GM13977 (cell line): ENCODE results near the gene CAMKMT.

ENCODE experiments used
- DNase-seq: peaks from one replicate; pipeline ENCODE4 v3.0.0; 2012; ENCODE audit warnings: low spot score
- in situ Hi-C: fragments of 300-500 bp; cut with MboI; formaldehyde crosslinking; loops from one replicate; pipeline ENCODE4 v1.12.0; 2022; ENCODE audit warnings: low sequenced_read_pairs, low pct_unique_long_range_greater_than_20kb, mixed read lengths, inconsistent platforms; ENCODE audit not compliant: unreplicated experiment
- TF ChIP-seq, protein P1 (sequence below): IDR thresholded peaks from 2 replicates; pipeline ENCODE4 v1.5.1; 2012; ENCODE audit warnings: mild to moderate bottlenecking, control low read depth; ENCODE audit not compliant: insufficient read depth; ENCODE audit errors: extremely low read depth, missing control alignments

The CAMKMT gene

DNA sequence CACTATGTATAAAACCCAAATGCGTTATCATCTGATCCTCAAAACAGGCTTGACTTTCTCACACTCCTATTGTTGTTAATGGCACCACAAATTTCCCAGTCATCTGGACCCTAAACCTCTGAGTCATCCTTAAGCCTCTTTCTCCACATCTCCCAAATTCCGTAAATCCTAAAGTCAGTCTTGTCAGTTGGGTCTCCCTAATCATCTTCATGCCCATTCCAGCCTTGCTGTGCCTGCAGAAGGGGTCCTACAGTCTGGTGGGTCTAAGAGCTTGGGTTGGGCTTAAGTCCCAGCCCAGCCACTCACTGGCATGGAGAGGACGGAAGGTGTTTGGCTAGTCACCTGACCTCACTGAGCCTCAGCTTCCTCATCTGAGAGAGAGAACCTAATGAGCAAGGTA, 314.6 kb downstream of the CAMKMT start:
- in situ Hi-C loops, result no loop called here
- TF ChIP-seq, protein P1, sequence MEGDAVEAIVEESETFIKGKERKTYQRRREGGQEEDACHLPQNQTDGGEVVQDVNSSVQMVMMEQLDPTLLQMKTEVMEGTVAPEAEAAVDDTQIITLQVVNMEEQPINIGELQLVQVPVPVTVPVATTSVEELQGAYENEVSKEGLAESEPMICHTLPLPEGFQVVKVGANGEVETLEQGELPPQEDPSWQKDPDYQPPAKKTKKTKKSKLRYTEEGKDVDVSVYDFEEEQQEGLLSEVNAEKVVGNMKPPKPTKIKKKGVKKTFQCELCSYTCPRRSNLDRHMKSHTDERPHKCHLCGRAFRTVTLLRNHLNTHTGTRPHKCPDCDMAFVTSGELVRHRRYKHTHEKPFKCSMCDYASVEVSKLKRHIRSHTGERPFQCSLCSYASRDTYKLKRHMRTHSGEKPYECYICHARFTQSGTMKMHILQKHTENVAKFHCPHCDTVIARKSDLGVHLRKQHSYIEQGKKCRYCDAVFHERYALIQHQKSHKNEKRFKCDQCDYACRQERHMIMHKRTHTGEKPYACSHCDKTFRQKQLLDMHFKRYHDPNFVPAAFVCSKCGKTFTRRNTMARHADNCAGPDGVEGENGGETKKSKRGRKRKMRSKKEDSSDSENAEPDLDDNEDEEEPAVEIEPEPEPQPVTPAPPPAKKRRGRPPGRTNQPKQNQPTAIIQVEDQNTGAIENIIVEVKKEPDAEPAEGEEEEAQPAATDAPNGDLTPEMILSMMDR, result no peak

DNA sequence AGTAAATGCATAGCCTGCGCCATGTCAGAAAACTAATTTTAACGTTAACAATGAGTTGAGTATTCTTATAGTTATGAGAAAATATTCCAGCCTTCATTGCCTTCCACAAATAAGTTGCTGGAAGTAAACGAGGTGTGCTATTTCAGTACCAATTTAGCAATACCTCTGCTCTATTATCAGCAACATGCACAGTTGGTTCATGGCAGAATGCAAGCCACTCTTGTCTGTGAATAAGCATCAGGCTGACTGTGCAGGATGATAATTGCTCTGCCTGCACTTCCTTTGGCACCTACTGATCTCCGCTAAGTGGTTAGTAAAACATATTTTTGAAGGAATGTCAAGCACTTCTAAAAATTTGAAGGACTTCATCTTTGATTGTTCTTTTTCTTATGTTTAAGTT, 317.8 kb downstream of the CAMKMT start:
- no peak for DNase-seq

More for the DNA sequence above, 314.6 kb downstream of the CAMKMT start:
- DNase-seq, result no peak

DNA sequence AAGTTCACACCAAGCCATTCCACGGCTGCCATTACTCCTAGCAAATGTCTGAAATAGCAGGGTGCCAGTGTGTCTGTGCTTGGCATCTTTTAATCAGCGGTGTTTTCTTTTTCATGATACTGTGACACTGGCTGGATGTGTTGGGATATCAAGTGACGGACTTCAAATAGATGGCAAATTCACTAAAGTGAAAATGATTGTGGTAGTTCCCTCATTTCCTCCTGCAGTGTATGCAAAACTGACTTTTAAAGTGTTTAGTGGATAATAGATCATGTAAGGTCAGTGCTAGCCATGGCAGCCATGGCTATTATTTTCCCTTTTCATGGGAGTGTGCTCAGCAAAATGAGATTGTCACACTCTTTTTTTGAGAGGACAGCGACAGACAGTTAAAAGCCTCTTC, 318.2 kb downstream of the CAMKMT start:
- TF ChIP-seq, protein P1, result no peak
- in situ Hi-C loops, result no loop called here
- no peak for DNase-seq

More for the DNA sequence above, 317.8 kb downstream of the CAMKMT start:
- TF ChIP-seq, protein P1, result no peak
- in situ Hi-C loops, result no loop called here

DNA sequence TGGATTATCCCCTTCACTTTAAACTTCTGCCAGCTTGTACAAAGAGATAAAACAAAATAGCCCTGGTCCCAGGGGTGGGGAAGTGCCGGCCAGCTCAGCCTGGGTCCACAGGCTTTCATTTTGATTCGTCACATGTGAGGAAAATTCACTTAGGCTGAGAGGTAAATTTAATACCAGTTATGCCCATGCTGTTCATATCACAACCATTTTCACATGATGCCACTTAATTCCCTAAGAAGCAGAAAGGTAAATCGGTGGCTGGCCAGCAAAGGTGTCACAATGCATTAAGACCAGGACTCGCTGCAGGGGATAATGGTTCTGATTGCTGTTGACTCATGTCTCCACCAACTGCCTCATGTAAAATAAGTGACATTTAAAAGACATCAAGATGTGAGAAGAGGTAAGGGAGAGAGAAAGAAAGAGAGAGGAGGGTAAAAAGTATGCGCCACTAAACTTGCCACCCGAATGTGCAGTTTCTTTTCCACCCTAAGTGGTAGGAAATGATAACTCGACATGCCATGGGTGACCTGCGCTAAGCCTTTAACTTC, 318.8 kb downstream of the CAMKMT start:
- no peak for DNase-seq
- TF ChIP-seq, protein P1, result no peak
- in situ Hi-C loops, result no loop called here

DNA sequence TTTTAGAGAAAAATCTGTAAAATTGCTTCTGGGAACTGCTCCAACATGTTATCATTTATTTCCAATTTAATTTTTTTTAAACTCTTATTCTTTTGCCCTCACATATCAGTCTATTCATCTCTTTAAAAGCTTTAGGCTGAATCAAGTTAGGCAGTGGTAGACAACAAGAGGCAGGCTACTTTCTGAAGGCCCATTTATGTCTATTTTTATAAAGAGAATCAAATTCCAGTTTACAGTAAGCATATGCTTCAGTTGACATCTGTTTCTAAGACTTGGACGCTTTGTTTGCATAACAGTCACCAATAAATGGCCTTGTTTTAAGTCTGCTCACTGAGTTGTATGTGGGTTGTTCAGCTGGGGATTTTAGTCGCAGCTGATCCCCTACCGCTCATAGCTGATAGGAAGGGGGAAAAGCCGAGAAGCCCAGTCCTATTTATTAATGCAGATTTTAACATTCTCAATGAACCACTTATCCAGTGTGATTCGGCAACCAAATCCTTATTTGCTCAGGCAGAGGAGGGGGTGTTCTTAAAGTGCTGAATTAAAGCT, 319.3 kb downstream of the CAMKMT start:
- TF ChIP-seq, protein P1, result no peak
- DNase-seq, result no peak
- in situ Hi-C loops, result no loop called here

DNA sequence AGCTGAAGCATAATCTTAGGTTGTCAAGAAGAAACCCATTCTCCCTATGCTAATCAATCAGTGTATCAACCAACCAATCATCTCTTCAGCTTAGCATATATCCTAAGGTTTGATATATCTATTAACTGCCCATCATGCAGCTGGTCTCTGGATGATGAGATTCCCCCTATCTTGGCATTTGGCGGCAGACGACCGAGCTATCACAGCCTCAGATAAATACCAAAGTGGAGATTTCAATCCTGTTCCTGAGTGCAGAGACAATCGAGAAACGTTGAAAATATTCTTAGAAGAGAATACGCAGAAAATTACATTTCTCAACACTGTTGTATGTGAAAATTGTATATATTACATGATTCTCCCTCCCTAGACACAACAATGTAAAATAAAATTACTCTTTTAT, 320.7 kb downstream of the CAMKMT start:
- DNase-seq, result no peak
- in situ Hi-C loops, result no loop called here
- TF ChIP-seq, protein P1, result no peak
